Activated CD4-positive, alpha-beta T cell treated with anti-CD3 and anti-CD28 coated beads, Interleukin-2, amount 50 U/mL, for 24 hours (primary cell): Measurements from ENCODE around the gene TMEM63B.
A peak's percentile ranks its signal among the peaks of the same experiment; 100 is the strongest.
"Not testable (repeated sequence)": the region's sequence is repeated elsewhere in the genome, so short reads cannot be mapped to it uniquely, and the experiment has no call there.

ENCODE experiments used
- DNase-seq, 2 donors: peaks; one replicate each; pipeline ENCODE4 v3.0.0-alpha.2; 2020; ENCODE audit warnings: low read depth in 1 of 2, low spot score in 1 of 2

The TMEM63B gene

GRCh38 chr6:44142835-44143234, 15.5 kb downstream of the TMEM63B start:
- no peak for DNase-seq

- no peak for DNase-seq
Observed at GRCh38 chr6:44143731-44144130, 16.4 kb downstream of the TMEM63B start.

- DNase-seq: not testable (repeated sequence)
Observed at GRCh38 chr6:44144536-44144935, 17.2 kb downstream of the TMEM63B start.

GRCh38 chr6:44145839-44146238, 18.5 kb downstream of the TMEM63B start:
- DNase-seq: no peak

- DNase-seq: no peak
Observed at GRCh38 chr6:44146685-44147084, 19.3 kb downstream of the TMEM63B start.

GRCh38 chr6:44147256-44147655, 19.9 kb downstream of the TMEM63B start:
- DNase-seq: no peak

- no peak for DNase-seq
Observed at GRCh38 chr6:44148306-44148705, 21.0 kb downstream of the TMEM63B start.

GRCh38 chr6:44149369-44150012, 22.1 kb downstream of the TMEM63B start:
- DNase-seq: no peak

GRCh38 chr6:44150317-44150917, 23.1 kb downstream of the TMEM63B start:
- DNase-seq: no peak

GRCh38 chr6:44151348-44152108, 24.2 kb downstream of the TMEM63B start:
- DNase-seq: peak; percentile 65 to 77

- no peak for DNase-seq
Observed at GRCh38 chr6:44152109-44152461, 24.7 kb downstream of the TMEM63B start.

- no peak for DNase-seq
Observed at GRCh38 chr6:44152533-44152932, 25.2 kb downstream of the TMEM63B start.

GRCh38 chr6:44154067-44154466, 26.7 kb downstream of the TMEM63B start:
- no peak for DNase-seq

GRCh38 chr6:44156494-44157151, 29.3 kb downstream of the TMEM63B start:
- no peak for DNase-seq

- DNase-seq: no peak
Observed at GRCh38 chr6:44157152-44157521, 29.8 kb downstream of the TMEM63B start.

- DNase-seq: no peak
Observed at GRCh38 chr6:44158770-44159228, 31.4 kb downstream of the TMEM63B start, which contains the start of gene CAPN11. TSS of gene CAPN11 (plus strand) at chr6:44158820. CDS start at chr6:44158849, 29 bp downstream.

- DNase-seq: no peak
Observed at GRCh38 chr6:44161997-44162338, 34.6 kb downstream of the TMEM63B start.

- DNase-seq: no peak
Observed at GRCh38 chr6:44162876-44163625, 35.7 kb downstream of the TMEM63B start.

- no peak for DNase-seq
Observed at GRCh38 chr6:44166116-44166515, 38.8 kb downstream of the TMEM63B start.

- no peak for DNase-seq
Observed at GRCh38 chr6:44166591-44167184, 39.3 kb downstream of the TMEM63B start.

GRCh38 chr6:44167567-44167966, 40.2 kb downstream of the TMEM63B start:
- DNase-seq: no peak
